ENCODE results near the gene BTK.

BTK gene

DNA sequence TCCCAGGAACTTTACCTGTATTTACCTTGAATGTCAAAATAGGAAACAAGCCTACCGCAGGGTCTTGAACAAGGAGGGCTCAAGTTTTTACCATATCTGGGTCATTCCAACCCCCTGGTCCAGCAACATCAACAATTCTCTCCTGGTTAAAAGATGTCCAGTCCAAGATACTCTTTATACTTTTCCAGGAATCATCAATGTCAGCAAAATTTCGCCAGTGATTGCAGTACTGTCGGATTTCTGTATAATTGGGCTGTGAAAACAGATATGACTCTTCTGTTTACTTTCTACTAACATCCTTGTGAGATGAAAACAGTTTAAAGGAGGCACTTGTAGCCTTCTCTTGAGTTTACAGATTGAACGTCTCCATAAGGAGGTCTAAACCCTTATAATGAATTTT lies 12.7 kb upstream of the BTK start:
- no peak overlapping the region for H4K91ac ChIP-seq (ENCODE audit: low read depth, low read length, poor library complexity)
- DNase-seq (ENCODE audit: low spot score) = no peak
- H3K4me3 ChIP-seq (ENCODE audit: low read length in 2 of 2) = no peak overlapping the region

DNA sequence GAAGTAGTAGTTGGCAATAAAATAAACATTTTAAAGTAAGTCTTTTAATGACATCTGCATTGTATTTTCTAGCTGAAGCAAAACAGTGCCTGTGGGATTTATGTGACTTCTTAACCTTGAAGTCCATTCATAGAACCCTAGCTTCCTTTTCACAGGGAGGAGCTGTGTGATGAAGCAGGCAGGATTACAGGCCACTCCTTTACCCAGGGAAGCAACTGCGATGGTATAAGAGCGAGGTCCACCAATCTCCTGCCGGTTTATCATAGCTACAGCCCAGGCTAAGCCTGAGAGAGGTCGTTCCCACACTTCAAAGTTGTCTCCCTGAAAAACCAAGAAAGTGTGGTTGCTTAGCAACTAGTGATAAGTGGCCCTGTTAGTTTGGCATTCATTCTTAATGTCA lies 11.8 kb upstream of the BTK start:
- Histone ChIP-seq H2BK12ac (ENCODE audit: low read length) (no peak overlapping the region), H3K9ac (ENCODE audit: low read depth, low read length, poor library complexity) (no peak overlapping the region), H3K4me1 (ENCODE audit: control insufficient read depth in 2 of 2, insufficient read depth in 1 of 2, low read depth in 1 of 2, low read length in 2 of 2) (no peaks in the 10 kb centered on the region), H3K9me3 (replicated peaks in 1 of 2; ENCODE audit: control insufficient read depth in 2 of 2, insufficient read depth in 1 of 2, low read depth in 1 of 2, low read length in 2 of 2) (no peaks in the 10 kb centered on the region), H2BK15ac (ENCODE audit: low read length) (no peak overlapping the region), H3K18ac (ENCODE audit: low read length) (no peak overlapping the region), H3K14ac (ENCODE audit: low read length) (no peak overlapping the region), H2AK5ac (ENCODE audit: low read depth, low read length) (no peak overlapping the region), H3K4ac (ENCODE audit: low read length) (no peak overlapping the region), H3K79me1 (ENCODE audit: low read depth, low read length) (no peaks in the 10 kb centered on the region), H3K4me2 (ENCODE audit: insufficient read depth, low read length, poor library complexity, severe bottlenecking) (no peak overlapping the region), H4K8ac (ENCODE audit: low read depth, low read length) (no peak overlapping the region), H2BK120ac (ENCODE audit: low read depth, low read length) (no peak overlapping the region), H4K91ac (ENCODE audit: low read depth, low read length, poor library complexity) (no peak overlapping the region), H3K27me3 (ENCODE audit: control insufficient read depth in 3 of 3, insufficient read depth in 3 of 3, low read depth in 1 of 3, low read length in 3 of 3) (no peaks in the 10 kb centered on the region), H2BK5ac (ENCODE audit: low read length) (no peak overlapping the region), H3K4me3 (ENCODE audit: low read length in 2 of 2) (no peak overlapping the region), H3K23ac (ENCODE audit: low read depth, low read length, poor library complexity) (no peak overlapping the region), H3K36me3 (replicated peaks in 1 of 2; ENCODE audit: control insufficient read depth in 2 of 2, insufficient read depth in 2 of 2, low read length in 2 of 2) (peaks cover 2 to 63% of the 10 kb centered on the region in 2 donors), H3K27ac (replicated peaks; ENCODE audit: low read length) (no peak overlapping the region), H2AFZ (ENCODE audit: low read length) (no peak overlapping the region)
- DNase-seq (ENCODE audit: low spot score) = no peak
- no CpG with 5 or more reads among the region's 4 CpGs for WGBS, 2 donors (ENCODE audit: extremely low coverage in 2 of 2, insufficient read length in 2 of 2, insufficient replicate concordance in 1 of 2)

More for the DNA sequence above, 12.7 kb upstream of the BTK start:
- H3K79me1 ChIP-seq (ENCODE audit: low read depth, low read length) = no peaks in the 10 kb centered on the region
- no peaks in the 10 kb centered on the region for H3K9me3 ChIP-seq (replicated peaks in 1 of 2; ENCODE audit: control insufficient read depth in 2 of 2, insufficient read depth in 1 of 2, low read depth in 1 of 2, low read length in 2 of 2)
- no peak overlapping the region for H2BK120ac ChIP-seq (ENCODE audit: low read depth, low read length)
- H4K8ac ChIP-seq (ENCODE audit: low read depth, low read length) = no peak overlapping the region
- no peak overlapping the region for H2BK12ac ChIP-seq (ENCODE audit: low read length)
- H2BK15ac ChIP-seq (ENCODE audit: low read length) = no peak overlapping the region
- H3K4me1 ChIP-seq (ENCODE audit: control insufficient read depth in 2 of 2, insufficient read depth in 1 of 2, low read depth in 1 of 2, low read length in 2 of 2) = no peaks in the 10 kb centered on the region
- peaks cover 2 to 60% of the 10 kb centered on the region in 2 donors for H3K36me3 ChIP-seq (replicated peaks in 1 of 2; ENCODE audit: control insufficient read depth in 2 of 2, insufficient read depth in 2 of 2, low read length in 2 of 2)
- H3K27ac ChIP-seq (replicated peaks; ENCODE audit: low read length) = no peak overlapping the region
- H3K4me2 ChIP-seq (ENCODE audit: insufficient read depth, low read length, poor library complexity, severe bottlenecking) = no peak overlapping the region
- H2BK5ac ChIP-seq (ENCODE audit: low read length) = no peak overlapping the region
- H2AK5ac ChIP-seq (ENCODE audit: low read depth, low read length) = no peak overlapping the region
- no peak overlapping the region for H3K14ac ChIP-seq (ENCODE audit: low read length)
- H3K4ac ChIP-seq (ENCODE audit: low read length) = no peak overlapping the region
- no CpG with 5 or more reads among the region's 4 CpGs for WGBS, 2 donors (ENCODE audit: extremely low coverage in 2 of 2, insufficient read length in 2 of 2, insufficient replicate concordance in 1 of 2)
- H3K27me3 ChIP-seq (ENCODE audit: control insufficient read depth in 3 of 3, insufficient read depth in 3 of 3, low read depth in 1 of 3, low read length in 3 of 3) = no peaks in the 10 kb centered on the region
- no peak overlapping the region for H3K18ac ChIP-seq (ENCODE audit: low read length)
- H2AFZ ChIP-seq (ENCODE audit: low read length) = no peak overlapping the region
- no peak overlapping the region for H3K9ac ChIP-seq (ENCODE audit: low read depth, low read length, poor library complexity)
- H3K23ac ChIP-seq (ENCODE audit: low read depth, low read length, poor library complexity) = no peak overlapping the region

DNA sequence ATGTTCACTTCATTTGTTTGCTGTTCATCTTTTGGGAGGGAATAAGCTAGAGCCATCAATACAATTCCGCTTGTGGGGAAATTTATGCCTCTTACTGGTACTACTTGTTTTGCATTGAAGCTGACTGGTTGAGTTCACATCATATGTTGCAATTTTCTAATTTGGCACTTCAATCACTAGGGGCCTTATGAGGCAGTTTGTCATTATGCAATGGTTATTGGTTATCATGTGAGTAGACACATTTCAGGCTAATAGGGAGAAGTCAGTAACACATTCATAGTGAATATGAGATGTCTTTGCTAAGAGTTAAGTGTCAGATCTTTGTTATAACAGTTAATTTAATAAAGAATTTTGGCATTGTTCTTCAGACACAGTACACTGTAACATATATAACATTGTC lies 9.8 kb upstream of the BTK start:
- Histone ChIP-seq H3K14ac (ENCODE audit: low read length) (no peak overlapping the region), H3K4me1 (ENCODE audit: control insufficient read depth in 2 of 2, insufficient read depth in 1 of 2, low read depth in 1 of 2, low read length in 2 of 2) (peaks cover 3 to 5% of the 10 kb centered on the region in 2 donors), H3K27me3 (ENCODE audit: control insufficient read depth in 3 of 3, insufficient read depth in 3 of 3, low read depth in 1 of 3, low read length in 3 of 3) (no peaks in the 10 kb centered on the region), H3K9me3 (replicated peaks in 1 of 2; ENCODE audit: control insufficient read depth in 2 of 2, insufficient read depth in 1 of 2, low read depth in 1 of 2, low read length in 2 of 2) (no peaks in the 10 kb centered on the region), H4K8ac (ENCODE audit: low read depth, low read length) (no peak overlapping the region), H3K4me2 (ENCODE audit: insufficient read depth, low read length, poor library complexity, severe bottlenecking) (no peak overlapping the region), H3K79me1 (ENCODE audit: low read depth, low read length) (peaks cover 3% of the 10 kb centered on the region), H2BK120ac (ENCODE audit: low read depth, low read length) (no peak overlapping the region), H2BK5ac (ENCODE audit: low read length) (no peak overlapping the region), H2BK15ac (ENCODE audit: low read length) (no peak overlapping the region), H4K91ac (ENCODE audit: low read depth, low read length, poor library complexity) (no peak overlapping the region), H3K18ac (ENCODE audit: low read length) (no peak overlapping the region), H3K23ac (ENCODE audit: low read depth, low read length, poor library complexity) (no peak overlapping the region), H2AK5ac (ENCODE audit: low read depth, low read length) (no peak overlapping the region), H2AFZ (ENCODE audit: low read length) (no peak overlapping the region), H2BK12ac (ENCODE audit: low read length) (no peak overlapping the region), H3K4me3 (ENCODE audit: low read length in 2 of 2) (no peak overlapping the region), H3K27ac (replicated peaks; ENCODE audit: low read length) (no peak overlapping the region), H3K4ac (ENCODE audit: low read length) (no peak overlapping the region), H3K9ac (ENCODE audit: low read depth, low read length, poor library complexity) (no peak overlapping the region), H3K36me3 (replicated peaks in 1 of 2; ENCODE audit: control insufficient read depth in 2 of 2, insufficient read depth in 2 of 2, low read length in 2 of 2) (peaks cover 9 to 63% of the 10 kb centered on the region in 2 donors)
- no peak for DNase-seq (ENCODE audit: low spot score)
- no CpG with 5 or more reads among the region's 1 CpG for WGBS, 2 donors (ENCODE audit: extremely low coverage in 2 of 2, insufficient read length in 2 of 2, insufficient replicate concordance in 1 of 2)

DNA sequence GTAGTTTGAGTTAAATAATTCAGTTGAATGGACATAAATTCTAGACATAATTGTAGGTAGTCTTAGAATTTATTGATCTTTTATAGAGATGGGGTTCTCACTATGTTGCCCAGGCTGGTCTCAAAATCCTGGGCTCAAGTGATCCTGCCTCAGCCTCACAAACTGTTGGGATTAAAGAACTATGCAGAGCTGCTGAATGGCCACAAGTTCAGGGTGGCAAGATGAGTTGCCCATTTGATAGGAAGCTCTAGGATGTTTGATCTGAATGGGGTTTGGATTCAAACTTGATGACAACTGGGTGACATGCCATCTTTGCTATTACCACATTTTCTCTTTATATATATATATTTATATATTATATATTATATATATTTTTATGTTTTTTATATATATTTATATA lies 8.4 kb upstream of the BTK start:
- Histone ChIP-seq H4K91ac (ENCODE audit: low read depth, low read length, poor library complexity) (no peak overlapping the region), H3K23ac (ENCODE audit: low read depth, low read length, poor library complexity) (no peak overlapping the region), H3K9ac (ENCODE audit: low read depth, low read length, poor library complexity) (no peak overlapping the region), H3K36me3 (replicated peaks in 1 of 2; ENCODE audit: control insufficient read depth in 2 of 2, insufficient read depth in 2 of 2, low read length in 2 of 2) (peaks cover 8 to 52% of the 10 kb centered on the region in 2 donors), H3K14ac (ENCODE audit: low read length) (no peak overlapping the region), H3K4me2 (ENCODE audit: insufficient read depth, low read length, poor library complexity, severe bottlenecking) (no peak overlapping the region), H3K4ac (ENCODE audit: low read length) (no peak overlapping the region), H2BK12ac (ENCODE audit: low read length) (no peak overlapping the region), H4K8ac (ENCODE audit: low read depth, low read length) (no peak overlapping the region), H2AFZ (ENCODE audit: low read length) (no peak overlapping the region), H3K9me3 (replicated peaks in 1 of 2; ENCODE audit: control insufficient read depth in 2 of 2, insufficient read depth in 1 of 2, low read depth in 1 of 2, low read length in 2 of 2) (no peaks in the 10 kb centered on the region), H3K18ac (ENCODE audit: low read length) (no peak overlapping the region), H3K27me3 (ENCODE audit: control insufficient read depth in 3 of 3, insufficient read depth in 3 of 3, low read depth in 1 of 3, low read length in 3 of 3) (no peaks in the 10 kb centered on the region), H2BK15ac (ENCODE audit: low read length) (no peak overlapping the region), H2BK120ac (ENCODE audit: low read depth, low read length) (no peak overlapping the region), H3K27ac (replicated peaks; ENCODE audit: low read length) (no peak overlapping the region), H3K4me1 (ENCODE audit: control insufficient read depth in 2 of 2, insufficient read depth in 1 of 2, low read depth in 1 of 2, low read length in 2 of 2) (peaks cover 3 to 9% of the 10 kb centered on the region in 2 donors), H2BK5ac (ENCODE audit: low read length) (no peak overlapping the region), H3K79me1 (ENCODE audit: low read depth, low read length) (peaks cover 3% of the 10 kb centered on the region), H2AK5ac (ENCODE audit: low read depth, low read length) (no peak overlapping the region), H3K4me3 (ENCODE audit: low read length in 2 of 2) (no peak overlapping the region)
- no peak for DNase-seq (ENCODE audit: low spot score)
